ENCODE results near the gene SUDS3. TPM values are rescaled to one million over a fixed set of nuclear protein-coding genes. Genes with fewer than 3 reads are reported as not detected.

The SUDS3 gene
- total RNA-seq, 1 experiment from 2014 or later = 50.5 TPM

DNA sequence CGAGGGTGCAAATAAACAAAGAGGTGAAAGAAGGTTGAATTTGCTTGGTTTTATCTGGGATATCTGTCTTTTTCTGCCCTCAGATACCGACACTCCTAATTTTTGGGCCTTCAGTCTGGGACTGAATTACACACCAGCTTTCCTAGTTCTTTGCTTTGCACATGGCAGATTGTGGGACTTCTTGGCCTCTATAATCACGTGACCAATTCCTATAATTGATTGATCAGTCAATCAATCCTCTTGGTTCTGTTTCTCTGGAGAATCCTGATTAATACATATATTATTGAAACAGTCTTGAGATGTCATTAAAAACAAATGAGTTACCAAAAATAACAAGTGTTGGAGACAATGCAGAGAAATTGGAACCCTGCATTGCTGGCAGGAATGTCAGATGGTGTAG lies 62.7 kb downstream of the SUDS3 start:
- Histone ChIP-seq H4K91ac (ENCODE audit: insufficient read length, low read depth, low read length) (no peak overlapping the region), H2BK20ac (ENCODE audit: low read depth, low read length, poor library complexity, severe bottlenecking) (no peak overlapping the region), H3K4me2 (ENCODE audit: insufficient read depth, insufficient read length, low read length) (no peak overlapping the region), H3K27ac (ENCODE audit: insufficient read length, low read depth, low read length) (no peak overlapping the region), H3K23ac (ENCODE audit: insufficient read length, low read depth, low read length) (no peak overlapping the region), H3K9me3 (ENCODE audit: control insufficient read depth, low read depth, low read length) (no peaks in the 10 kb centered on the region), H4K5ac (ENCODE audit: insufficient read length, low read depth, low read length) (no peak overlapping the region), H2BK12ac (ENCODE audit: insufficient read length, low read depth, low read length) (no peak overlapping the region), H2BK5ac (ENCODE audit: insufficient read length, low read length) (no peak overlapping the region), H3K56ac (ENCODE audit: insufficient read length, low read depth, low read length) (no peak overlapping the region), H3K14ac (ENCODE audit: insufficient read depth, low read length) (no peak overlapping the region), H2BK120ac (ENCODE audit: low read depth, low read length, poor library complexity, severe bottlenecking) (no peak overlapping the region), H2BK15ac (ENCODE audit: low read depth, low read length) (no peak overlapping the region), H3K79me1 (ENCODE audit: insufficient read depth, low read depth, low read length, poor library complexity, severe bottlenecking) (no peaks in the 10 kb centered on the region), H3K18ac (ENCODE audit: insufficient read length, low read depth, low read length) (no peak overlapping the region), H3T11ph (ENCODE audit: low read length) (no peak overlapping the region), H4K8ac (replicated peaks; ENCODE audit: insufficient read length, low read depth, low read length) (no peak overlapping the region), H3K23me2 (ENCODE audit: insufficient read length, low read depth, low read length, poor library complexity, severe bottlenecking) (no peaks in the 10 kb centered on the region), H2AK5ac (ENCODE audit: insufficient read length, low read length) (no peak overlapping the region), H3K4ac (ENCODE audit: low read depth, low read length) (no peak overlapping the region), H3K79me2 (ENCODE audit: insufficient read depth, low read length) (no peaks in the 10 kb centered on the region), H2AFZ (ENCODE audit: low read length) (no peak overlapping the region), H3K4me1 (ENCODE audit: insufficient read depth, low read length) (no peaks in the 10 kb centered on the region), H4K20me1 (ENCODE audit: control insufficient read depth, insufficient read depth, insufficient read length) (no peaks in the 10 kb centered on the region), H3K27me3 (ENCODE audit: insufficient read depth, low read length) (no peaks in the 10 kb centered on the region), H3K9ac (ENCODE audit: extremely low read depth, insufficient read length, low read length) (no peak overlapping the region)
- H3K36me3 Mint-ChIP-seq (ENCODE audit: insufficient read depth in 1 of 3, low read depth in 3 of 3) = peaks cover 0 to 2% (median 0%) of the 10 kb centered on the region in 3 experiments; a peak in 1 of 7 replicates
- H3K4me3 Mint-ChIP-seq = no peak overlapping the region
- peaks cover 0 to 6% of the 10 kb centered on the region in 2 experiments; a peak in 2 of 5 replicates for H3K9me3 Mint-ChIP-seq
- no peak for TF ChIP-seq CTCF (conservative IDR thresholded peaks at IDR 0.05)
- peaks cover 4 to 14% of the 10 kb centered on the region in 2 experiments for H3K4me1 Mint-ChIP-seq
- DNase-seq = no peak
- no peaks in the 10 kb centered on the region for H3K27me3 Mint-ChIP-seq (ENCODE audit: low read depth)
- no peak overlapping the region for H3K27ac Mint-ChIP-seq
- WGBS (ENCODE audit: extremely low coverage, insufficient read length, low lambda C conversion rate) = no CpG with 5 or more reads among the region's 3 CpGs
